GM10248 (cell line): ENCODE measurements around the gene PNPLA7.

Experiments
- CTCF ChIA-PET: fragments of 300-600 bp; sonication (Branson Sonifier 250); formaldehyde crosslinking; extraction: SDS; loops from one replicate; lab custom pipeline; 2021; ENCODE audit warnings: antibody characterized with exemption; lab: Yijun Ruan, JAX
- POLR2A ChIA-PET: fragments of 350-650 bp; sonication (Branson Sonifier 250); formaldehyde crosslinking; extraction: SDS; loops from one replicate; lab custom pipeline; 2020; ENCODE audit warnings: antibody characterized with exemption; lab: Yijun Ruan, JAX
- DNase-seq: peaks from one replicate; pipeline ENCODE4 v3.0.0; 2012; ENCODE audit errors: extremely low spot score
- CTCF ChIP-seq: IDR thresholded peaks from 2 replicates; pipeline ENCODE4 v1.5.1; 2012; ENCODE audit warnings: mild to moderate bottlenecking, low read depth; ENCODE audit errors: extremely low read depth, missing control alignments, control extremely low read depth

The PNPLA7 gene

GRCh38 chr9:137434498-137435380, 115.5 kb downstream of the PNPLA7 start:
- ChIA-PET CTCF (interaction anchor here (0.7 to 3.5 kb wide), 4 partner anchors 9 to 11 kb away, joined by 3 to 21 read pairs (median 8); partner anchors contain the start of genes EXD3 and NOXA1), POLR2A (no interaction called here)
- TF ChIP-seq CTCF, result no peak
- DNase-seq, result no peak

GRCh38 chr9:137433916-137434431, 116.2 kb downstream of the PNPLA7 start:
- ChIA-PET CTCF (interaction anchor here (1.0 to 3.5 kb wide), 3 partner anchors 10 to 12 kb away, joined by 4 to 21 read pairs (median 12); partner anchors contain the start of genes EXD3 and NOXA1), POLR2A (no interaction called here)
- DNase-seq, result no peak
- TF ChIP-seq CTCF, result no peak

- ChIA-PET CTCF (interaction anchor here (1.0 to 3.5 kb wide), 3 partner anchors 10 to 13 kb away, joined by 4 to 21 read pairs (median 12); partner anchors contain the start of genes EXD3 and NOXA1), POLR2A (no interaction called here)
- TF ChIP-seq CTCF, result no peak
- no peak for DNase-seq
Observed at GRCh38 chr9:137433349-137433915, 116.8 kb downstream of the PNPLA7 start.

GRCh38 chr9:137432687-137433348, 117.4 kb downstream of the PNPLA7 start:
- CTCF ChIA-PET, result interaction anchor here (2.2 to 3.5 kb wide), 2 partner anchors 9 to 13 kb away, joined by 12 to 21 read pairs; partner anchors contain the start of genes EXD3 and NOXA1
- no peak for DNase-seq
- POLR2A ChIA-PET, result no interaction called here
- TF ChIP-seq CTCF, result no peak

- ChIA-PET POLR2A (no interaction called here), CTCF (interaction anchor here (1.8 to 3.5 kb wide), 2 partner anchors 8 to 13 kb away, joined by 6 to 21 read pairs; partner anchors contain the start of genes EXD3 and NOXA1)
- no peak for DNase-seq
- TF ChIP-seq CTCF, result no peak
Observed at GRCh38 chr9:137431416-137431931, 118.7 kb downstream of the PNPLA7 start.
